Measurements from ENCODE around the gene ALG8. TPM values are rescaled to one million over a fixed set of nuclear protein-coding genes. Genes with fewer than 3 reads are reported as not detected.

Gene ALG8
- total and polyA plus RNA-seq, 4 experiments from 2014 or later: 27.6 to 66.9 (median 39.4) TPM

- no peak for DNase-seq
- Mint-ChIP-seq H3K4me3 (no peak overlapping the region), H3K27me3 (no peaks in the 10 kb centered on the region), H3K4me1 (peaks cover 0 to 4% (median under 1%) of the 10 kb centered on the region in 4 donors), H3K36me3 (no peaks in the 10 kb centered on the region), H3K9me3 (no peaks in the 10 kb centered on the region), H3K27ac (peak overlapping the region in 2 of 7 donors; percentile 8 to 40)
- H3K27me3 ChIP-seq (ENCODE audit: insufficient read depth, low read length): no peaks in the 10 kb centered on the region
- no peak overlapping the region for H3K4me3 ChIP-seq (ENCODE audit: low read length in 2 of 2)
- intact Hi-C loops (cut with micrococcal nuclease): no loop called here
- no peaks in the 10 kb centered on the region for H3K36me3 ChIP-seq (ENCODE audit: insufficient read depth, low read length)
- no peak overlapping the region for H3K27ac ChIP-seq (ENCODE audit: low read depth, low read length)
- POLR2A ChIA-PET (ENCODE audit: partially characterized antibody): no interaction called here
- H3K4me1 ChIP-seq (ENCODE audit: insufficient read depth, low read length): no peaks in the 10 kb centered on the region
- no peaks in the 10 kb centered on the region for H3K9me3 ChIP-seq (ENCODE audit: control insufficient read depth in 1 of 2, low read length in 2 of 2)
- CTCF ChIA-PET (ENCODE audit: partially characterized antibody): no interaction called here
These were observed 88.2 kb downstream of the ALG8 start for GRCh38 chr11:78050964-78051831.

Other genes with a start within 250 kb of the ALG8 start
- 10 to 100 TPM; 84.0 to 85.0 TPM for gene INTS4, start 145.0 kb downstream of the ALG8 start, total RNA-seq
- gene INTS4, start 145.0 kb downstream of the ALG8 start, polyA plus RNA-seq: 10 to 100 TPM; 37.2 to 42.1 TPM
- under 1 TPM in 1 of 2 experiments, not detected in 1; 0.20 TPM for gene KCTD14, start 116.3 kb downstream of the ALG8 start, total RNA-seq
- gene KCTD14, start 116.3 kb downstream of the ALG8 start, polyA plus RNA-seq: not detected
- not detected for gene THRSP, start 75.8 kb downstream of the ALG8 start, total RNA-seq
- gene THRSP, start 75.8 kb downstream of the ALG8 start, polyA plus RNA-seq: under 1 TPM in 1 of 2 donors, not detected in 1; 0.16 TPM
- 10 to 100 TPM; 80.5 to 86.5 TPM for gene NDUFC2, start 59.8 kb downstream of the ALG8 start, total RNA-seq
- gene NDUFC2, start 59.8 kb downstream of the ALG8 start, polyA plus RNA-seq: 100 to 1,000 TPM; 158 to 188 TPM
- gene KCTD21, start 49.0 kb upstream of the ALG8 start, total RNA-seq: 1 to 10 TPM; 8.0 to 8.6 TPM
- 1 to 10 TPM in 1 of 2 donors, under 1 TPM in 1; 0.88 to 2.6 TPM for gene KCTD21, start 49.0 kb upstream of the ALG8 start, polyA plus RNA-seq
- 10 to 100 TPM; 12.4 to 14.3 TPM for gene USP35, start 49.3 kb upstream of the ALG8 start, total RNA-seq
- gene USP35, start 49.3 kb upstream of the ALG8 start, polyA plus RNA-seq: 1 to 10 TPM in 1 of 2 donors, under 1 TPM in 1; 0.11 to 1.2 TPM

Data from CD4-positive, alpha-beta memory T cell (primary cell).